ENCODE measurements around the gene TWF2. TPM values are rescaled to one million over a fixed set of nuclear protein-coding genes. Genes with fewer than 3 reads are reported as not detected.
A peak's percentile ranks its signal among the peaks of the same experiment; 100 is the strongest.

The TWF2 gene
- total and polyA plus RNA-seq, 2 of the 13 experiments (the other 11 are each of a cell fraction or from before 2014, with no cell fraction given) = 45.5 to 108 TPM

GRCh38 chr3:52278510-52279069, 39.6 kb upstream of the TWF2 start, which contains the start of gene WDR82 (continued):
- no peak for TF ChIP-seq ZHX1 (CRISPR knock-in tag; IDR thresholded peaks at IDR 0.05; ENCODE audit: low read depth)
- TF ChIP-seq PHF20 (CRISPR knock-in tag; IDR thresholded peaks at IDR 0.05) = peak; percentile 69; the same call in 1 of the 2 replicates
- TF ChIP-seq JUND (CRISPR knock-in tag; IDR thresholded peaks at IDR 0.05) = no peak; the same call in 1 of the 2 replicates
- no peak for TF ChIP-seq ARNT (IDR thresholded peaks at IDR 0.05)
- TF ChIP-seq THAP11 (CRISPR knock-in tag; IDR thresholded peaks at IDR 0.05) = peak; percentile 71
- TF ChIP-seq YY1 (IDR thresholded peaks at IDR 0.05; ENCODE audit: insufficient read depth, insufficient replicate concordance, low read depth, low read length) = peak; percentile 97
- no peak for TF ChIP-seq ZNF784 (CRISPR knock-in tag; IDR thresholded peaks at IDR 0.05; ENCODE audit: borderline replicate concordance)
- no peak; the same call in 1 of the 2 replicates for TF ChIP-seq ZFP91 (CRISPR knock-in tag; IDR thresholded peaks at IDR 0.05; ENCODE audit: borderline replicate concordance)
- TF ChIP-seq ZNF510 (CRISPR knock-in tag; IDR thresholded peaks at IDR 0.05; ENCODE audit: low read depth) = no peak
- no peak for TF ChIP-seq TMF1 (CRISPR knock-in tag; IDR thresholded peaks at IDR 0.05; ENCODE audit: low read depth)
- no peak for TF ChIP-seq HOXA7 (CRISPR knock-in tag; IDR thresholded peaks at IDR 0.05)
- no peak for TF ChIP-seq ZNF3 (CRISPR knock-in tag; IDR thresholded peaks at IDR 0.05)
- 0 out of 2 replicates have a peak, but pooled peaks have one; percentile 31 for TF ChIP-seq MTF2 (CRISPR knock-in tag; IDR thresholded peaks at IDR 0.05; ENCODE audit: borderline replicate concordance)
- TF ChIP-seq CAMTA2 (CRISPR knock-in tag; IDR thresholded peaks at IDR 0.05; ENCODE audit: borderline replicate concordance) = no peak
- TF ChIP-seq RELA (CRISPR knock-in tag; IDR thresholded peaks at IDR 0.05) = no peak
- TF ChIP-seq DZIP1 (CRISPR knock-in tag; IDR thresholded peaks at IDR 0.05) = 0 out of 2 replicates have a peak, but pooled peaks have one; percentile 65
- TF ChIP-seq MXD3 (CRISPR knock-in tag; IDR thresholded peaks at IDR 0.05) = no peak
- no peak for TF ChIP-seq ZFYVE20 (CRISPR knock-in tag; IDR thresholded peaks at IDR 0.05; ENCODE audit: borderline replicate concordance, low read depth)
- no peak for TF ChIP-seq ZKSCAN5 (CRISPR knock-in tag; IDR thresholded peaks at IDR 0.05)
- TF ChIP-seq ZNF792 (CRISPR knock-in tag; IDR thresholded peaks at IDR 0.05) = peak; percentile 40; the same call in 1 of the 2 replicates
- 0 out of 2 replicates have a peak, but pooled peaks have one; percentile 67 for TF ChIP-seq XBP1 (CRISPR knock-in tag; IDR thresholded peaks at IDR 0.05)
- peak; percentile 83; the same call in 1 of the 2 replicates for TF ChIP-seq KAT7 (CRISPR knock-in tag; IDR thresholded peaks at IDR 0.05; ENCODE audit: borderline replicate concordance)
